H1 (cell line): ENCODE measurements around the gene DPYSL3.

Experiments used
- CTCF ChIP-seq, 3 experiments: IDR thresholded peaks; 1 replicate in 2 of 3; 2 replicates in 1 of 3; pipeline versions ENCODE4 v1.5.1 to v1.6.1; 2011; ENCODE audit warnings: low read length in 3 of 3, mild to moderate bottlenecking in 3 of 3, inconsistent platforms in 2 of 3, low read depth in 1 of 3, moderate library complexity in 1 of 3; ENCODE audit not compliant: insufficient read depth in 1 of 3; ENCODE audit errors: control extremely low read depth in 1 of 3
- E2F6 ChIP-seq: IDR thresholded peaks from 2 replicates; pipeline ENCODE4 v1.6.1; 2012; ENCODE audit warnings: inconsistent platforms
- EP300 ChIP-seq, 2 experiments: IDR thresholded peaks; 1 replicate in 1 of 2; 2 replicates in 1 of 2; pipeline ENCODE4 v1.6.1; 2011 to 2012; ENCODE audit warnings: low read depth in 2 of 2, low read length in 2 of 2, mild to moderate bottlenecking in 2 of 2, borderline replicate concordance in 1 of 2, inconsistent platforms in 1 of 2, moderate library complexity in 1 of 2
- EZH2 ChIP-seq: fragments of 200-600 bp; sonication (generic); IDR thresholded peaks from 2 replicates; pipeline ENCODE4 v1.7.1; 2012; ENCODE audit warnings: low read depth, mild to moderate bottlenecking, moderate library complexity, low read length, inconsistent platforms; ENCODE audit not compliant: severe bottlenecking
- JUN ChIP-seq: IDR thresholded peaks from 2 replicates; pipeline ENCODE4 v1.6.1; 2011; ENCODE audit warnings: low read depth, mild to moderate bottlenecking, improper control_type of control experiment, low read length
- MAX ChIP-seq: IDR thresholded peaks from 2 replicates; pipeline ENCODE4 v1.6.1; 2012; ENCODE audit warnings: inconsistent platforms
- POLR2A ChIP-seq, 2 experiments: IDR thresholded peaks; 1 replicate in 1 of 2; 2 replicates in 1 of 2; pipeline ENCODE4 v1.6.1; 2011; ENCODE audit warnings: low read depth in 2 of 2, low read length in 2 of 2, mild to moderate bottlenecking in 2 of 2; ENCODE audit errors: control extremely low read depth in 1 of 2
- POLR2AphosphoS5 ChIP-seq: IDR thresholded peaks from 2 replicates; pipeline ENCODE4 v1.6.1; 2011; ENCODE audit warnings: low read depth, low read length
- RAD21 ChIP-seq, 2 experiments: IDR thresholded peaks in 1 of 2; conservative IDR thresholded peaks in 1 of 2; 2 replicates each; pipeline ENCODE4 v1.6.1; 2011; ENCODE audit warnings: low read depth in 2 of 2, low read length in 2 of 2, improper control_type of control experiment in 1 of 2, inconsistent platforms in 1 of 2, mild to moderate bottlenecking in 1 of 2, moderate library complexity in 1 of 2

DNA sequence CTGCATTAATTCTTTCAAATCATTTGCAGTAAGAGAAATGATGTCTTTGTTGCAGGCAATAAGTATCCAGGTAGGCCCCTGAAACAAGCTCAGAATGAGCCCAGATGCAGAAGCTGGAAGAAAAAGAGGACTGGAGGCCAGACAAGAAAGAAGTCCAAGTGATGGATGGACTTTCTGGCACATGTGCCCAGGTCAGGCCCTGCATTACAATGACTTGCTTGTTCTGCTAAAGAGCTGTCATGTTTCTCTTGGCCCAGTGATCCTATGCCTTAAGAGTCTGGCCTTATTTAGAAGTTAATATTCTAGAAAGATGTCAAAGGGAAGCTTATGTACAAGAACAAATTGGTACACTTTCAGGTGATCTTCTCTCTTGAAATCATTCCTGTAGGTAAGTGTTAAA, 64.8 kb downstream of the DPYSL3 start:
- TF ChIP-seq POLR2AphosphoS5 (no peak), EZH2 (no peak), CTCF (IDR thresholded peaks at IDR 0.05; ENCODE audit: control extremely low read depth in 1 of 3, insufficient read depth in 1 of 3, low read depth in 1 of 3, low read length in 3 of 3) (no peak), MAX (no peak), EP300 (IDR thresholded peaks at IDR 0.05; ENCODE audit: borderline replicate concordance in 1 of 2, low read depth in 2 of 2, low read length in 2 of 2) (no peak), JUN (no peak), POLR2A (IDR thresholded peaks at IDR 0.05; ENCODE audit: control extremely low read depth in 1 of 2, low read depth in 2 of 2, low read length in 2 of 2) (no peak), E2F6 (no peak), RAD21 (IDR thresholded peaks at IDR 0.05 in 1 of 2, conservative IDR thresholded peaks at IDR 0.05 in 1 of 2; ENCODE audit: low read depth in 2 of 2, low read length in 2 of 2) (no peak)
